Uterus (tissue), 2 donors: ENCODE data around the gene TSTD2.

Experiments used
- CTCF ChIP-seq, 4 experiments: fragments of 200-600 bp in 2 of 4; fragments of 450-650 bp in 2 of 4; sonication (generic) in 2 of 4; IDR thresholded peaks; one replicate each; pipeline ENCODE4 v1.5.1; 2016 to 2019; ENCODE audit warnings: antibody characterized with exemption in 4 of 4, mild to moderate bottlenecking in 2 of 4, moderate library complexity in 1 of 4
- POLR2A ChIP-seq, 2 donors: fragments of 450-650 bp; IDR thresholded peaks; one replicate each; pipeline ENCODE4 v1.6.1; 2016; ENCODE audit warnings: antibody characterized with exemption in 2 of 2, mild to moderate bottlenecking in 1 of 2, moderate library complexity in 1 of 2

- TF ChIP-seq CTCF (IDR thresholded peaks at IDR 0.05) (no peak), POLR2A (IDR thresholded peaks at IDR 0.05) (no peak)
Measured at GRCh38 chr9:97628668-97629067, 4.5 kb downstream of the TSTD2 start.
